SU-DHL-6 (cell line): Measurements from ENCODE around the gene GLUD1.
"Not testable (repeated sequence)": the region's sequence is repeated elsewhere in the genome, so short reads cannot be mapped to it uniquely, and the experiment has no call there.

ENCODE experiments used
- H2AFZ ChIP-seq: fragments of 200-600 bp; sonication (generic); 2 replicates; pipeline ENCODE4 v1.6.1; 2014; ENCODE audit warnings: low read depth, mild to moderate bottlenecking, moderate library complexity, mixed read lengths, antibody characterized with exemption, low read length; ENCODE audit not compliant: severe bottlenecking
- H3F3A ChIP-seq: fragments of 200-600 bp; shearing (Covaris generic); 2 replicates; pipeline ENCODE4 v1.6.0; 2016; ENCODE audit warnings: antibody characterized with exemption, mild to moderate bottlenecking; ENCODE audit not compliant: insufficient read depth
- H3K27ac ChIP-seq: fragments of 200-600 bp; sonication (generic); 2 replicates; pipeline ENCODE4 v1.5.1; 2016; ENCODE audit warnings: low read depth, mild to moderate bottlenecking, low read length, moderate library complexity, mixed read lengths
- H3K27me3 ChIP-seq: fragments of 200-600 bp; sonication (generic), shearing (Covaris generic); 2 replicates; pipeline ENCODE4 v1.6.0; 2014; ENCODE audit warnings: mild to moderate bottlenecking, low read length
- H3K36me3 ChIP-seq: fragments of 200-600 bp; sonication (generic); 2 replicates; pipeline ENCODE4 v1.6.1; 2014; ENCODE audit warnings: mild to moderate bottlenecking, low read length, mixed read lengths
- H3K4me2 ChIP-seq: fragments of 300-600, 200-600 bp; shearing (Covaris generic), sonication (generic); 2 replicates; pipeline ENCODE4 v1.6.0; 2014; ENCODE audit warnings: low read length, low read depth, mild to moderate bottlenecking; ENCODE audit not compliant: poor library complexity, severe bottlenecking
- H3K4me3 ChIP-seq: fragments of 200-600 bp; sonication (generic); 2 replicates; pipeline ENCODE4 v1.5.1; 2014; ENCODE audit warnings: antibody characterized with exemption, low read length, mild to moderate bottlenecking, mixed read lengths; ENCODE audit not compliant: insufficient read depth, poor library complexity, severe bottlenecking
- H3K79me2 ChIP-seq: fragments of 200-600 bp; sonication (generic); 2 replicates; pipeline ENCODE4 v1.6.1; 2014; ENCODE audit warnings: mild to moderate bottlenecking, low read length, moderate library complexity; ENCODE audit not compliant: insufficient read depth
- H3K9ac ChIP-seq: fragments of 200-600 bp; sonication (generic); 2 replicates; pipeline ENCODE4 v1.7.0; 2014; ENCODE audit warnings: mild to moderate bottlenecking, low read length
- H3K9me2 ChIP-seq: fragments of 200-600 bp; sonication (generic); replicated peaks from 2 replicates; pipeline ENCODE4 v1.6.1; 2014; ENCODE audit warnings: low read length; ENCODE audit not compliant: insufficient read depth
- H3K9me3 ChIP-seq: fragments of 200-600 bp; sonication (generic); 2 replicates; pipeline ENCODE4 v1.6.1; 2014; ENCODE audit warnings: low read length, mixed read lengths; ENCODE audit not compliant: insufficient read depth
- H4K20me1 ChIP-seq: fragments of 200-600 bp; sonication (generic); 2 replicates; pipeline ENCODE4 v1.6.1; 2014; ENCODE audit warnings: low read depth, mild to moderate bottlenecking, antibody characterized with exemption, low read length, moderate library complexity, mixed read lengths
- CTCF ChIP-seq: fragments of 200-600 bp; sonication (generic); IDR thresholded peaks from one replicate; pipeline ENCODE4 v1.5.1; 2017; ENCODE audit warnings: antibody characterized with exemption, mild to moderate bottlenecking, low read length, moderate library complexity; ENCODE audit not compliant: insufficient read depth, poor library complexity, severe bottlenecking
- EZH2phosphoT487 ChIP-seq: fragments of 200-600 bp; sonication (generic), shearing (Covaris generic); conservative IDR thresholded peaks from 2 replicates; pipeline ENCODE4 v1.6.1; 2018; ENCODE audit warnings: mild to moderate bottlenecking, antibody characterized with exemption, low read length, moderate library complexity, mixed read lengths

GLUD1 gene

GRCh38 chr10:87038286-87038717 lies 56.3 kb downstream of the GLUD1 start:
- H3K27ac ChIP-seq: no peak overlapping the region
- H3K79me2 ChIP-seq: no peaks in the 10 kb centered on the region
- H3K27me3 ChIP-seq: no peaks in the 10 kb centered on the region
- H3F3A ChIP-seq: no peaks in the 10 kb centered on the region
- no peak overlapping the region for H2AFZ ChIP-seq
- no peaks in the 10 kb centered on the region for H3K36me3 ChIP-seq
- H3K9me3 ChIP-seq: no peaks in the 10 kb centered on the region
- H3K9me2 ChIP-seq: no peaks in the 10 kb centered on the region
- no peak overlapping the region for H3K9ac ChIP-seq
- no peak overlapping the region for H3K4me2 ChIP-seq
- no peaks in the 10 kb centered on the region for H4K20me1 ChIP-seq
- no peak overlapping the region for H3K4me3 ChIP-seq
- TF ChIP-seq EZH2phosphoT487 (no peak), CTCF (no peak)

GRCh38 chr10:87036623-87037022 lies 58.0 kb downstream of the GLUD1 start:
- no peaks in the 10 kb centered on the region for H3K79me2 ChIP-seq
- H3F3A ChIP-seq: no peaks in the 10 kb centered on the region
- no peaks in the 10 kb centered on the region for H3K9me3 ChIP-seq
- no peaks in the 10 kb centered on the region for H3K36me3 ChIP-seq
- H3K4me2 ChIP-seq: no peak overlapping the region
- no peak overlapping the region for H2AFZ ChIP-seq
- no peak for TF ChIP-seq CTCF
- no peak for TF ChIP-seq EZH2phosphoT487
- H3K9ac ChIP-seq: no peak overlapping the region
- H3K27ac ChIP-seq: no peak overlapping the region
- no peaks in the 10 kb centered on the region for H4K20me1 ChIP-seq
- no peaks in the 10 kb centered on the region for H3K9me2 ChIP-seq
- H3K27me3 ChIP-seq: no peaks in the 10 kb centered on the region
- H3K4me3 ChIP-seq: no peak overlapping the region

GRCh38 chr10:87030912-87031635 lies 63.6 kb downstream of the GLUD1 start:
- no peaks in the 10 kb centered on the region for H3K79me2 ChIP-seq
- no peaks in the 10 kb centered on the region for H3K36me3 ChIP-seq
- no peak for TF ChIP-seq EZH2phosphoT487
- no peak for TF ChIP-seq CTCF
- no peaks in the 10 kb centered on the region for H3K27me3 ChIP-seq
- H3F3A ChIP-seq: no peaks in the 10 kb centered on the region
- H2AFZ ChIP-seq: no peak overlapping the region
- H4K20me1 ChIP-seq: no peaks in the 10 kb centered on the region
- H3K4me2 ChIP-seq: no peak overlapping the region
- no peak overlapping the region for H3K27ac ChIP-seq
- no peaks in the 10 kb centered on the region for H3K9me2 ChIP-seq
- no peaks in the 10 kb centered on the region for H3K9me3 ChIP-seq
- H3K9ac ChIP-seq: no peak overlapping the region
- H3K4me3 ChIP-seq: no peak overlapping the region

- not testable (repeated sequence) for H3K27ac ChIP-seq, H4K20me1 ChIP-seq, H3F3A ChIP-seq, H3K4me2 ChIP-seq, H3K4me3 ChIP-seq, H3K9ac ChIP-seq, H3K79me2 ChIP-seq, H3K9me3 ChIP-seq, H3K36me3 ChIP-seq, H3K27me3 ChIP-seq, H2AFZ ChIP-seq, H3K9me2 ChIP-seq
Observed at GRCh38 chr10:87030419-87030818, 64.2 kb downstream of the GLUD1 start.

GRCh38 chr10:87026747-87027508 lies 67.7 kb downstream of the GLUD1 start:
- H3F3A ChIP-seq, H3K9ac ChIP-seq, H4K20me1 ChIP-seq, H3K27ac ChIP-seq, H3K9me2 ChIP-seq, H3K27me3 ChIP-seq, H3K4me3 ChIP-seq, H3K9me3 ChIP-seq, H3K79me2 ChIP-seq, H3K36me3 ChIP-seq, H2AFZ ChIP-seq, H3K4me2 ChIP-seq: not testable (repeated sequence)
